HG03196 (cell line): ENCODE measurements around the gene PSMD1.
"Not testable (repeated sequence)": the region's sequence is repeated elsewhere in the genome, so short reads cannot be mapped to it uniquely, and the experiment has no call there.

ENCODE experiments used
- ATAC-seq: cut with Tn5 transposase; IDR thresholded peaks from one replicate; pipeline ENCODE4 v1.9.1; 2021; ENCODE audit not compliant: unreplicated experiment

PSMD1 gene

DNA sequence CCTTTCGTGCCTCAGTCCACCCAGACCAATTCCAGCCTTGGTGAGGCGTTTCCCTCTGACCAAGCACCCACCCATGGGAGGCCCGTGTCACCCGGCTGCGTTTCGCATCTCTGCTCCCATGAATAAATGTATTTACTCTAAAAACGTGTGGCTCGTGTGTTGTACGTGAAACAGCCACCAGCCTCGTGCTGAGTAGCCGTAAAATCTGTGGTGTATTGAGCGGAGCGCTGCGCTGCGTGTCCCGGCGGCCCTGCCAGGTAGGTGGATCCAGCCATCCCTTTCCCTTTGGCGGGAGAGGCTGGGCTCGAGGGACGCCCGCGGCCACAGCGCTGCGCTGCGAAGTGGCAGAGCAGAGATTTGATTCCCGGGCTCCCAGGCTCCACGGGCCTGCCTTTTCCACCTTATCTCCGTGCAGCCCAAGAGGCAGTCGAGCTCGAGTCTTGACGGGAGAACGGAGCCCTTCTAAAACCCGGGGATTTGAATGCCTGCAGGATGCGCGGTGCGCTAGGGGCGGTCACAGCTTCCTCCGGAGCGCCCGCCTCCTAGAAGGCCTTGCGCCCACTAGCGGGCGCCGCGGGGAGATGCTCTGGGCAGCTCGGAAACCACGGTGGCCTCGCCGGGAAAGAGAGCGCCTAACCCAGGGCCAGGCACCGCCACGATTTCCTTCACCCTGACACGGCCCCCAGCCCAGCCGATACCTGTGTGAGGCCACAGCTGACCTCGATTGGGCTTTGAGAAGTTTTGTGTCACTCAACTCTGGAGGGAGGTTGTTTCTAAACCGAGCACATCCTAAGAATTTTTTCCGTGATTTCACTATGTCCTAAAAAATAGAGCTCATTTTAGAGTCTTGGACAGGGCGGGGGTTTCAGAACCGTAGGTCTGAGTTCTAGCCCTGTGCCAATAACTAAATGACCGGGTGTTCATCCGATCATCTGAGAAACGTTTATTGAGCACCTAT, 3.9 kb upstream of the PSMD1 start:
- ATAC-seq: peak; percentile 62

DNA sequence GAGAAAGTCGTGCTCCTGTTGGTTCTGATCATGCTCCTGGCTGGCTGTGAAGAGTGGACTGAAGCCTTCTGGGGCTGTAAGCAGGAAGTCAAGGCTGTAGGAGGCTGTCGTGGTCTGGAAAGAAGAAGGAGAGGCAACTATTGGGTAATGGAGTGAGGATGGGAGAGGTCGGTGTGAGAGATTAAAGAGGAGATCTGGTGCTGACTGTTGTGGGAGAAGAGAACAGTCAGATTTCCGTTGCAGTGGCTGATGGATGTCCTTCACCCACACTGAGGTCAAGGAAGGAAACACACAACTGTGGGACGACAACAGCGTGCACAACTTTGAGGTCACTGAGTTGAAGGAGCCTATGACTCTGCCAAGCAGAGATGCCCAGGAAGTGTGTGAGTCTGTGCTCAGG, 2.8 kb upstream of the PSMD1 start:
- ATAC-seq: no peak

DNA sequence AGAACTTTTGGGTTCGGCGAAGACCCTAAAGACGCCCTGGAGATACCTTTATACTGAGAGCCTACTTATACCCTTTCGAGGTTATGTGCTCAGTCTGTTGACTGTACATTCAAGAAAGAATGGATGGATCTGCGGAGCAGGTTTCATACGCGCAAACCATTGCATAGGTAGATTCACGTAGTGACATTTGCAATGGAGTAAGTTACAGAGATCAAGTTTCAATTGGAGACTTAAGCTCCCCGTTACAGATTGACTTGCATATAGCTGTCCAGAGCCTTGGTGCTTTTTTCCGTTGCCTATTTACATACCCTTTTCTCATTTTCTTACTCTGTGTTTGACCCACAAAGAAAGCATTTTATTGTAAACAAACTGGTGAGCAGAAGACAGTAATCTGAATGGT, 923 bp downstream of the PSMD1 start:
- no peak for ATAC-seq

DNA sequence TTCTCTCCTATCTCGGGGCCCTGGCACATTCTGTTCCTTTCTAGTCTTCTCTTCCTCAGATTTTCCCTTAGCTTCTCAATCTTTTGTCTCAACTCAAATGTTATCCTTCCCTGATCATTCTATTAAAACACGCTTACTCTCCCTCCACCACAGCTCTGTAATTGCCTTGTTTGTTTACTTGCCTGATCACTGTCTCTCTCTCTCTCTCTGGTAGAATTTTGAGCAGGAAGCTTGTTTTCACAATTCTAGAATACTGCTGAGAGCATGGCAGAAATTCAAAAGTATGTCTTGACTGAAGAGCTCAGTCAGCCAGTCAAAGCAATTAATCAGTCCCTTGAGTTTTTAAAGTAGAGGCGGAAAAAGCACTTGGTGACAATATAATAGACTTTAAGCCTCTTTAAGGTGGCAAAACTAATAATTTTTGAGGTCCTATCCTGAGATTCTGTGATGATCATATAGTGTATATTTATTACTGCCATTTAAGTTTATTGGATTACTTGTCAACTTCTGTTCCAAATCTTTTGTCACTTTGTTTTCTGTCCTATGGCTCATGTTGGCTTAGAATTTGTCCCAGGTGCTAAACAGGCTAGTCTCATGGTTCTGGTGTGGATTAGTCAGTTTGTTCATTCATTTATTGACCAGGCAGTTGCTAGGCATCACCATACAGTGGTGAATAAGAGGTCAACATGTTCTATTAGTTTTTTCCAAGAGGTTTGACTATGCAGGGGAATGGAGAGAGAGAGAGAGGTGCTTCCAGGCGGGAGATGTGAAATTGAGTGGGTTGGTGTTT, 2.3 kb downstream of the PSMD1 start:
- no peak for ATAC-seq

DNA sequence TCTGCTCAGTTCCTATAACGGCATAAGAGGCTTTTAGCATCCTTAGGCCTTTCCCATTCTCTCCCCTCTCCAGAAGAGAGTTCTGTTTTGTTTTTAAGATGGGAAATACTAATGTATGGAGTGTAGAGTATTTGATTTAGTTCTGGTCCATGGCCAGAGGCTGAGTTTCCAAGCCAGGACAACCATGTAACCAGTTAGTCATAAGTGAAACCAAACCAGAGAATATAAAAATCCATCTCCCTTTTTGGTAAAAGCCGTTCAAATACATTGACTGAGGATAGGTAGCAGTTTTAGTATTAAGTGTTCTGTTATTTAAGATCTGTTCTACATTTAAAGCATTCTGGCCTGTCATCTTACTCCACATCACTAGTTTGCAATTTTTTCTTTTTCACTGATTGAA, 3.1 kb downstream of the PSMD1 start:
- no peak for ATAC-seq

DNA sequence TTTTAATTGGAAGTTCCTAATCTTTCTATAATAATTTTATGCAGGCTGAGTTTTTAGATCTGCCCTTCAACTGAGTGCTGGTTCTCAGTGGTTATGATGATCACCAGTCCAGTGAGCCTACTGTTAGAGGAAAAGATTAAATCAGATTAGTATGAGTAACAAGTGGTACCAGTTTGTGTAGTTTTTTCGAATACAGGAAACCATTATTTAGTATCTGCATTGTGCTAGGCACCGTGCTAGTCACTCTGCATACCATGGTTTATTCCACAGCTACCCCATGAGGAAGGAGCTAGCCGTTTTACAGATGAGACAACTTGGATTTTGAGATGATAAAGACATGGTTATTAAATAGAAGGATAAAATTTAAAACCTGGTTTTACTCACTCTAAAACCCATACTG, 6.1 kb downstream of the PSMD1 start:
- no peak for ATAC-seq

DNA sequence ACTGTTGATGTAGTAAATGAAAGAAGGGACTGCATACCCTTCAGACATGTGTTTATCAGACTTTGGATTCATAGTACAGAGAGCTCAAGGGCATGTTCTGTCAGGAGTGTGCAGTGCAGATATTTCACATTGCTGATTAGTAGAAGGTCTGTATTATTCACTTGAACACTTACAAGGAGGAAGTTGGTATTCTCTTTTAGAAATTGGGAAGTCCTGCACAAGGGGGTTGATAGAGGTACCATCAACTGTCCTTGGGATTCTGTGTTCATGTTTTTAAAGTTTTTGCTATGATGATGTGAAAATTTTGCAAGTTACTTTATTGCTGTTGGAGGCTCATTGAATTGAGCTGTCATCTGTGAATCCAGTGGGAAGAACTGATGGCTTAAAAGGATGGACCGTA, 6.7 kb downstream of the PSMD1 start:
- ATAC-seq: no peak

DNA sequence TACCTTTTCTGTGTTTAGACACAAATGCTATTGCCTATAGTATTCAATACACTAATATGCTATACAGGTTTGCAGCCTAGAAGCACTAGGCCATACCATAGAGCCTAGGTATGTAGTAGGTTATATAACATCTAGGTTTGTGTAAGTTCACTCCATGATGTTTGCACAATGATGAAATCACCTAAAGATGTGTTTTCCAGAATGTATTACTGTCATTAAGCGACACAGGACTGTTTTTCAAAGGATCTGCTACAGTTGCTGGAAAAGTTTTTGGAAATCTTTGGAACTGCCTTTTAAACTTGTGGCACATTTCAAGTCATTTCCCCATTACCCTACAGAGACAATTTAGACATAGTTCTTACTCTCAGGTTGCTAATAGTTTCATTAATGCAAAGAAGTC, 9.3 kb downstream of the PSMD1 start:
- no peak for ATAC-seq

DNA sequence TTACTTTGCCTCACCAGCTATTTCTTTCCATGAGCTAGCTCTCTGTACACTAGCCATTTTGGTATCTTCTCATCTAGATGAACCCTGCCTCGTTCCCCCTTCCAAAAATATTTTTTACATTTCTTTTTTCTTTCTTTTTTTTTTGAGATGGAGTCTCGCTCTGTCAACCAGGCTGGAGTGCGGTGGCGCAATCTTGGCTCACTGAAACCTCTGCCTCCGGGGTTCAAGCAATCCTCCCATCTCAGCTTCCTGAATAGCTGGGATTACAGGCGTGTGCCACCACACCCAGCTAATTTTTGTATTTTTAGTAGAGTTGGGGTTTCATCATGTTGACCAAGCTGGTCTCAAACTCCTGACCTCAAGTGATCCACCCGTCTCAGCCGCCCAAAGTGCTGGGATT, 10.9 kb downstream of the PSMD1 start:
- not testable (repeated sequence) for ATAC-seq

DNA sequence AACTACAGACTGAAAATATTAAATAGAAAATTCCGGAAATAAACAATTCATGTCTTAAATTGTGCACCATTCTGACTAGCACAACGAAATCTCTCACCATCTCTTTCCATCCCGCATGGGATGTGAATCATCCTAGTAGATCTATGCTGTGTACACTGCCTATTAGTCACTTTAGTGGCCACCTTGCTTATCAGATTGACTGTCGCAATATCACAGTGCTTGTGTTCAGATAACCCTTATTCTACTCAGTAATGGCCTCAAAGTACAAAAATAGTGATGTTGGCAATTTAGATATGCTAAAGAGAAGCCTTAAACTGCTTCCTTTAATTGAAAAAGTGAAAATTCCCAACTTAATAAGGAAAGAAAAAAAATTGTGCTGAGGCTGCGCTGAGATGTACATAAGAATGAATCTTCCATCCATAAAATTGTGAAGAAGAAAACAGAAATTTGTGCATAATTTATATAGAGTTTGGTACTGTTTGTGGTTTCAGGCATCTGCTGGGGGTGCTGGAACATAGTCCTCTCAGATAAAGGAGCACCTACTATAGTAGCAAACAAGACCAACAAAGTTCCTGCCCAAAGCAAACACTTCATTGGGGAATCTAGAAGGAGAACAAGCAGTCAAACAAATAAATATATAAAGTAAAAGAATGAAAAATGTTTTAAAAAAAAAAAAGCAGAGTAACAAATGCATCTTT, 12.0 kb downstream of the PSMD1 start:
- no peak for ATAC-seq

DNA sequence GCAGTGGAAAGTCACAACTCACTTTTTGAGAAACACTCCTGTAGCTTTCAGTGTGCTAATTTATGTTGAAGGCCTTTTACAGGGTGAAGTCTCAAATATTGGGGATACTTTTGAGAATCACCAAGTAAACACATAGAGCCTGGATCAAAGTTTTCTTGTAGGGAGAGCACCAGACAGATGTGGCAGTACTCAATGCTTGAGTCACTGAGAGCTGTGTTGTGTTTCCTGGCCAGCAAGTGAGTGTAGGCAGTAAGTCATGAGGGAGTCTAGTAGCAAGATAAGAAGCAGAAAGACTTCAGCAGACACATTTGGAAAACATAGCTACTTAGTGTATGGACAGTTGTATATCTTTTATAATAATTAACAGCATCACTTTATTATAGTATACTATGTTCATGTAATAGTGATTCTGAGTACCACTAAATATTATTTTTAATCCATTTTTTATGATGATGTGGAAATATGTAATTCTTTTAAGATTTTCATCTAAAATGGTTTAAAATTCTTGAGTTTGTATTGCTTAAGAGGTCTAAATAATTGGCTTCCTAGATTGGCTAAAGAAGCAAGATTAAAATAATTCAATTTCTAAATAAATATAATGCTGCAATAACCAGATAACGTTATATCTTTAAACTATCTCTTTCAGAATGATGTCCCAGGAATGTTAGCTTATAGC, 12.8 kb downstream of the PSMD1 start:
- no peak for ATAC-seq

DNA sequence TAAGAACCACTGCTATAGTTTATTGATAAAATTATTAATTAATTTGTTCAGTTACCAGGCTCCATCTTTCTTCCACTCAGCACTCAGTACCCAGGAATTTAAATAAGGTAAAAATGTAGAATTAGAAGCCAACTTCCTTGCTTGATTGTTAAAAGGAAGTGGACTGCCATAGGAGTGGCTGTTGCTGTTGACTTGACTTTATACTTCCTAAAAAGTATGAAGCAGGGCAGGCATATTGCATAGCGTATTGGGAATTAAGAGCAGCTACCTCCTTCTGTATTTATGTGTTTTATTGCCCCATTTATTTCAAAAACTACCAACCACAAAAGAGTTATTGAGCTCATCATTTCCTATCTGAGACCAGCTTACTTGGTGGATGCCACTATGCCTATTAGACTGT, 27.9 kb downstream of the PSMD1 start:
- ATAC-seq: no peak

DNA sequence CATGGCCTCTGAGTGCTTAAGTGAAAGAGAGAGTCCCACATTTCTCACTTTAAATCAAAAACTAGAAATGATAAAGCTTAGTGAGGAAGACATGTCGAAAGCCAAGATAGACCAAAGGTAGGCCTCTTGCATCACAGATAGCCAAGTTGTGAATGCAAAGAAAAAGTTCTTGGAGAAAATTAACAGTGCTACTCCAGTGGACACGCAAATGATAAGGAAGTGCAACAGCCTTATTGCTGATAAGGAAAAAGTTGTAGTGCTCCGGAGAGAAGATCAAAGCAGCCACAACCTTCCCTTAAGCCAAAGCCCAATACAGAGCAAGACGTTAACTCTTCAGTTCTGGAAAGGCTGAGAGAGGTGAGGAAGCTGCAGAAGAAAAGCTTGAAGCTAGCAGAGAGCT, 32.1 kb downstream of the PSMD1 start:
- no peak for ATAC-seq

DNA sequence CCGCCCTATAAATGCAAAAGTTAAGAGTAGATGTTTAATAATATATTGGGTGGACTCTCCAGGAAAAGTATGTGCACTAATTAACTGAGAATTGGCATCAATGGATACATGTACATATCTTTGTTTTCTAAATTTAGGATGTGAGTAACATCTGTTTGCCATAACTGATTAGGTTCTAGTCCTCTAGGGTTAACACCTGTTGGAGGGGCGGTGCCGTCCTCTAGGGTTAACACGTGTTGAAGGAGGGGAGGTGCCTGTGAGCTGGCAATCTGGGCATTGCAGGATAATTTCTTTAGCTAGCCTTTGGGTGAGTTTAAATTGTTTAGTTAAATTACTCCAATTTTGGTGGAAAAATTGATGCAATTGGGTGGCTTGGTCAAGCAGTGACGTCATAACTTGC, 37.3 kb downstream of the PSMD1 start:
- no peak for ATAC-seq

DNA sequence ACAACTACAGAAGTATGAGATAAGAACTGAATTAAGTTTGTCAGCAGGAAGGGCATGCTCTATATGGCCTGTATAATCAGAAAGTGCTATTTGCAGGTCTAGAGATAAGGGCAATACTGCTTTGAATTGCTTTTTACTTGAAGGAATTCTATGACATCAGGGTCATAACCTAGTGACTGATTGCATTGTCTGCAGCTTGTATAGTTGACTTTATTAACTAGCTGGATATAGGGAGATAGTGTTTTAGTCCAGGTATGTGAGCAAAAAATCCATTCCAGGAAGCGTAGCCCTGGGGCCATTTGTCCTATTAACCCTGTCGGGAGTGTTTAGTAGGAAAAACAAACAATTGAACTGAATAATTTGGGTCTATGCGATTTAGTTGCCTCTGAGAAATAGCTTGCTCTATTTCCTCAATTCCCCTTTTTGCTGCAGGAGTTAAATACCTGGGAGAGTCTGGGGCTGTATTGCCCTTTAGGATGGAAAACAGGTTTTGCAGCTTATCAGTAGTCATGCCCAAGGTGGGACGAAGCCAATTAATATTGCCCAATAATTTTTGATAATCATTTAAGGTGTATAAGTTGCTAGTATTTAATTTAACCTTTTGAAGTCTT, 38.2 kb downstream of the PSMD1 start:
- ATAC-seq: no peak

DNA sequence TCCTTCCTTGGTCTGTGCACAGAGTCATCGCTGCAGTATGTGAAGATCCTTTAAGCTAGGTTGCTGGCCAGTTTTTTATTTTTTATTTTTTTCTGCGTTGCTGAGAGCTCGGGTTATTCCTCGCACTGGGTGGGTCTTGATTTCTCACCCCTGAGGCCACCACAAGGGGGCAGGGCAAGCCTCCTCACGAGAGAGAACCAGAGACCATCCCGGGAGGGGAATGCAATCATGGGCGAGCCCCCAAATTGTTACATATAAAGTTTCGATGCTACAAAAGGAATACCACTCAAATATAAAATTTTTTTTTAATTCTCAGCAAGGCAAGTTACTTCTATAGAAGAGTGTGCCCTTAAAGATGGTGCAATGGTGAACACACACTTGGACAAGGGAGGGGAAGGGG, 43.3 kb downstream of the PSMD1 start:
- no peak for ATAC-seq

DNA sequence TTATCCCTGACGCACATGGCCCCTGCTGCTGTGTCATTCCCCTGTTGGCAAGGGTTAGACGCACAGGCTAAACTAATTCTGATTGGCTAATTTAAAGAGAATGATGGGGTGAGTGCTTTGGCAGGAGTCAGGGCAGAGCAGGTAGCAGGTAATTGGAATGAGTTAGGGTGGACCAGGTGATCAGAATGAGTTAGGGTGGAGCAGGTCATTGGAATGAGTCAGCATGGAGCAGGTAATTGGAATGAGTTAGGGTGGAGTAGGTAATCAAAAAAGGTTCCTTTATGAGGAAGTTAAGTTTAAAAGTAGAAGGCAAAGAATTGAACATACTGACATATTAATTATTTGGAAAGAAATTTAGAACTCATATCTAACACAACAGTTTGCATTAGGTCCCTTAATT, 43.7 kb downstream of the PSMD1 start:
- ATAC-seq: not testable (repeated sequence)

DNA sequence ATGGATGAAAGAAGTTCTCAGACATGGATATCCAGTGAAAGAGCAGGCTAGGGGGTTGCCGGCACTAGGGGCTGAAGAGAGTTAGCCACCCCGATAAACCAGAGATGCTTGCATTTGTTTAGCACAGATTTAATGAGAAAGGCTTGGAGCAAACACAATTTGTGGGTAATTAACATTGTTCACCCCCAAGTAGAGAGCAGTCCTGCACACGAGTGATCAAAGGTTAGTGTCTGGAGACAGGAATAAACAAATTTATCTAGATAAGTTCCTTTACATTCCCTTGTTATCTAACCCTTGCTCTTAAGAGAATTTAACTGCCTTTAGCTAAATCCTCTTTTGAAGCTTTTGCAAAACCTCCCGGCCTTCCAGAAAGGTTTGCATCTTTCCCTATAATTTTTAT, 44.3 kb downstream of the PSMD1 start:
- no peak for ATAC-seq

DNA sequence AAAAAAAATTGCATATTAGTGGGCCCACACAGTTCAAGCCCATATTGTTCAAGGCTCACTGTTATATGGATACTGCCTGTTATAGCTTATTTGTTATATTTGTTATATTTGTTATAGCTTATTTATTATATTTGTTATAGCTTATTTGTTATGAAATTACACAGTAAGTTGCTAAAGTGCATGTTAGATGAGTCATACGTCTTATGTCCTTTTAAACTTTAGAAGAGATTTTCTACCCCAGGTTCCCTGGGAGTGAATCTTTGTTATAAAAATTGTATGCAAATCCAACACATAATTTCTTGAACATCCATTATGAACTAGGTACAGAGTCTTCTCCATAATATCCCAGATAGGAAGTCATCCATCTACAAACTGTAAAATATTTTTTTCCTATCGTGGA, 46.1 kb downstream of the PSMD1 start:
- ATAC-seq: no peak

DNA sequence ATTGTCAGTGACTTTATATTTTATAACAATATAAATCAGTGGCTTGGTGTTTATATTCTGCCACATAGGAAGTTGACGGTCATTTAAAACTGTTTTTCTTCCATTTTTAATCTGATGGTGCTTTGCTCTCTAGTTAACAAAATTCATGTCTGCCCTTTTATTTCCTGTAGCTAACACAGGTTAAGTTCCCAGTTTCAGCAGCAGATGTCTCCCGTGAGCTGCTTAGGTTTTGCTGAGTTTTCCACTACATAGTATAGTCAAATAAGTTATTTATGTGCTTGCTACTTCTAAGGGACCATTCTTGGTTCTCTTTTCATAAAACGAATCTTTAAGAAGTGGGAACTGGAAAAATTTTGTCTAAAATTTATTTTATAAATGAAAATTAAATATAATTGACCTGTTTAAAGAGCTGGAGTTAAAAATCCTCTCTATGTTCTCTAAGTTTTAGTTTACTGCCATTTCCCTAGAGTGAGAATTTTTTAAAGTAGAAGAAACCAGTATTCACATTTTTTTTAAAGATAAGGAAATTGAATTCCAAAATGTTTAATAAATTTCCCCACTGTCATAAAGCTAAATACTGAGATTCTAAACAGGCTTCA, 47.5 kb downstream of the PSMD1 start:
- ATAC-seq: peak; percentile 65
